ENCODE measurements around the gene PCNX4.

The PCNX4 gene

GRCh38 chr14:60206249-60206670 lies 114.5 kb downstream of the PCNX4 start:
- DNase-seq (ENCODE audit: low spot score): no peak

- DNase-seq (ENCODE audit: low spot score): no peak
Measured at GRCh38 chr14:60206837-60207533, 115.3 kb downstream of the PCNX4 start.

DNA sequence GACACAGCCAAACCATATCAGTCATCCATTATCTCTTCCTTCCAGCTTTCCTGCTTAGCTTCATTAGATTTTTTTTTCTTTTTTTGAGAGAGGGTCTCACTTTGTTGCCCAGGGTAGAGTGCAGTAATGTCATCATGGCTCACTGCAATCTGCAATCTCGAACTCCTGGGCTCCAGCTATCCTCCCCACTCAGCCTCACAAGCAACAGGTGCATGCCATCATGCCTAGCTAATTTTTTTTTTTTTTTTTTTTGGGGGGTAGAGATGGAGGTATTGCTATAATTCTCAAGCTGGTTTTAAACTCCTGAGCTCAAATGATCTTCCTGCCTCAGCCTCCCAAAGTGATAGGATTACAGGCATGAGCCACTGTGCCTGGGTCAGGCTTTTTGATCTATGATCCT lies 119.0 kb downstream of the PCNX4 start:
- DNase-seq (ENCODE audit: low spot score): no peak

DNA sequence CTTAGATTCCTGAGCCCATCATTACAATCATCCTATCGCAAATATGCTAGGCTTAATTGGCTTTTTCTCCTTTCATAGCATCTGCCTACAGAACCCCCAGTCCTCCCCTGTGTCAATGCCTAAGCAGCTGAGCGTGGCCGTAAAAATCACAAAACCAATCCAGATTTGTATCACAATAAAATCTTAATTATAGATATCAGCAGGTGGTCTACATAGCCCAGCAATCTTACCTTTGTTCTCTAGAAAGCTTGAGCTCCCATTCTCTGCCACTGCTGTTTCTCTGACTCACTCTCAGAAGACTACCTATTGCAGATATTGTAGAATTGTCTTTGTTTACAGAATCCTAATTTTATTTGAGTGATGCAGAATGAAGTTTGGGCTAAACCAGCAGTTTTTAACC lies 119.4 kb downstream of the PCNX4 start:
- no peak for DNase-seq (ENCODE audit: low spot score)

GRCh38 chr14:60212503-60213371 lies 121.0 kb downstream of the PCNX4 start:
- DNase-seq (ENCODE audit: low spot score): no peak

DNA sequence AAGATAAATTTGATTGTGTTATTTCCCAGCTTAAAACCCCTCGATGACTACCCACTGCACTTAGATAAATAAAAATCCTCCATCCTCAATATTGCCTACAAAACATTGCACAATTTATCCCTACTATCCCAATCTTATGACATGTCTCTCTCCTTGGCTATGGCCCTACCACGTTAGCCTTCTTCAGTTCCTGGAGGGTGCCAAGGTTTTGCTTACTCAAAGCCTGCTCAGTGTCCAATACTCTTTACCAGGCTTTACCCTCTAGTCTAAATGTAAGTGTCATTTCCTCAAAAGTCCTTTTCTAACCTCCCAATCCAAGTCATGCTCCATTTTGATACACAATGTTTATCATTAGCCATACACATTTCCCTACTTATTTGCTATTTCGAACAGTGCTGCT lies 122.3 kb downstream of the PCNX4 start:
- DNase-seq (ENCODE audit: low spot score): no peak

GRCh38 chr14:60214415-60215126 lies 122.8 kb downstream of the PCNX4 start:
- DNase-seq (ENCODE audit: low spot score): no peak

GRCh38 chr14:60215127-60215444 lies 123.4 kb downstream of the PCNX4 start:
- DNase-seq (ENCODE audit: low spot score): no peak

DNA sequence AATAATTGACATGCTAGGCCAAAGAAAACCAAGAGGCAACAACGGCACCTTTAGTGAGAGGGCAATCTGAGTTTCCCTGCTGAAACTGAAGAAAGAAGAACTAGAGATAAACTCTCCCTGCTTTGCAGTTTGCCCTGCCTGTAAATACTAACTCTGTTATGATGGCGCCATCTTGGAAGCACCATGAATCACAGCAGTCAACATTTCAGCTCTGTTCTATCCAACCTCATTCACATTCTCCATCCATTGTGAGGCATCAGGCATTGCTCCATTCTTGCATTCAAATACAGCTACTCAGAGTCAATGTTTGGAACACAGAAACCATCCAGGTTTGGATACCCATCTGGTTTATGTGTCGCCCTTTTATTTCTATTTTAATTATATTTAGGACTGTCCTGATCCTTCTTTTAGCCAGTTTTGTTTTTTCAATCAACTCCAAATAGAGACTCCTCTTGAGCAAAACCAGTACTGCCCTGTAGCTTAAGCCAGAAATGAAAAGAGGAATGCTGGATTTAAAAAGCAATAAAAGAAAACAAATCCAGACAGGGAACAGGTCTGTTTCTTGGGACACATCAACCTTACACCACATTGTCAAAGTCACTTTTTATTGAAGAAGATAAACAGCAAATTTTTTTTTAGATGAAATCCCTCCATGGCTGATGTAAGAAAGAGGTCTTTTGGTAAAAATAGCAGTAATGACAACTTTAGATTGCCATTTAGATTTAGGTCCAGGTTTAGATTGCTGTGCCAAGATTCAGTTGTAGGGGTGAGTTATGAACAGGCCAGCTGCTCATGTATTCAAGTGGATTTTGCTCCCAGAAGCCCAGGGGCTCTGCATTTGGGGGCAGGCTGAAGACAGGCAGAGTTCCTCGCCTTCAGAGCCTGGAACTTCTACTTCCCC lies 124.0 kb downstream of the PCNX4 start:
- no peak for DNase-seq (ENCODE audit: low spot score)

- DNase-seq (ENCODE audit: low spot score): no peak
Measured at GRCh38 chr14:60217713-60218112, 126.0 kb downstream of the PCNX4 start.
